ENCODE results near the gene QSOX1. TPM values are rescaled to one million over a fixed set of nuclear protein-coding genes. Genes with fewer than 3 reads are reported as not detected.

The QSOX1 gene
- total and polyA plus RNA-seq, 9 of the 15 experiments (the other 6 are each of a cell fraction or from before 2014, with no cell fraction given) = 4.0 to 53.1 (median 15.0) TPM

- no peak for TF ChIP-seq ZNF318 (IDR thresholded peaks at IDR 0.05; ENCODE audit: borderline replicate concordance in 1 of 2, low read depth in 1 of 2)
- TF ChIP-seq ZNF444 (CRISPR knock-in tag; IDR thresholded peaks at IDR 0.05) = no peak
- no peak for TF ChIP-seq BCLAF1 (IDR thresholded peaks at IDR 0.05; ENCODE audit: borderline replicate concordance in 1 of 2, control insufficient read depth in 1 of 2, low read depth in 2 of 2, low read length in 1 of 2)
- no peak for TF ChIP-seq TCF7L2 (IDR thresholded peaks at IDR 0.05; ENCODE audit: low read depth, low read length)
- TF ChIP-seq HDGF (IDR thresholded peaks at IDR 0.05) = no peak
- TF ChIP-seq SFPQ (IDR thresholded peaks at IDR 0.05; ENCODE audit: low read depth, low read length) = no peak
- no peak for TF ChIP-seq ZNF696 (CRISPR knock-in tag; conservative IDR thresholded peaks at IDR 0.05)
- TF ChIP-seq SP1 (CRISPR knock-in tag; IDR thresholded peaks at IDR 0.05) = no peak
- TF ChIP-seq, protein P1, sequence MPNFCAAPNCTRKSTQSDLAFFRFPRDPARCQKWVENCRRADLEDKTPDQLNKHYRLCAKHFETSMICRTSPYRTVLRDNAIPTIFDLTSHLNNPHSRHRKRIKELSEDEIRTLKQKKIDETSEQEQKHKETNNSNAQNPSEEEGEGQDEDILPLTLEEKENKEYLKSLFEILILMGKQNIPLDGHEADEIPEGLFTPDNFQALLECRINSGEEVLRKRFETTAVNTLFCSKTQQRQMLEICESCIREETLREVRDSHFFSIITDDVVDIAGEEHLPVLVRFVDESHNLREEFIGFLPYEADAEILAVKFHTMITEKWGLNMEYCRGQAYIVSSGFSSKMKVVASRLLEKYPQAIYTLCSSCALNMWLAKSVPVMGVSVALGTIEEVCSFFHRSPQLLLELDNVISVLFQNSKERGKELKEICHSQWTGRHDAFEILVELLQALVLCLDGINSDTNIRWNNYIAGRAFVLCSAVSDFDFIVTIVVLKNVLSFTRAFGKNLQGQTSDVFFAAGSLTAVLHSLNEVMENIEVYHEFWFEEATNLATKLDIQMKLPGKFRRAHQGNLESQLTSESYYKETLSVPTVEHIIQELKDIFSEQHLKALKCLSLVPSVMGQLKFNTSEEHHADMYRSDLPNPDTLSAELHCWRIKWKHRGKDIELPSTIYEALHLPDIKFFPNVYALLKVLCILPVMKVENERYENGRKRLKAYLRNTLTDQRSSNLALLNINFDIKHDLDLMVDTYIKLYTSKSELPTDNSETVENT (CRISPR knock-in tag; IDR thresholded peaks at IDR 0.05) = no peak
Measured at GRCh38 chr1:180167721-180168467, 13.2 kb downstream of the QSOX1 start (continued).

Data from K562 (cell line).